GM18520 (cell line): ENCODE data around the gene ZNF296.

Source experiments
- ATAC-seq: cut with Tn5 transposase; IDR thresholded peaks from one replicate; pipeline ENCODE4 v1.9.1; 2021; ENCODE audit not compliant: unreplicated experiment

ZNF296 gene

GRCh38 chr19:45061965-45062364, 14.3 kb downstream of the ZNF296 start:
- no peak for ATAC-seq

GRCh38 chr19:45059258-45059965, 16.9 kb downstream of the ZNF296 start:
- ATAC-seq: no peak

DNA sequence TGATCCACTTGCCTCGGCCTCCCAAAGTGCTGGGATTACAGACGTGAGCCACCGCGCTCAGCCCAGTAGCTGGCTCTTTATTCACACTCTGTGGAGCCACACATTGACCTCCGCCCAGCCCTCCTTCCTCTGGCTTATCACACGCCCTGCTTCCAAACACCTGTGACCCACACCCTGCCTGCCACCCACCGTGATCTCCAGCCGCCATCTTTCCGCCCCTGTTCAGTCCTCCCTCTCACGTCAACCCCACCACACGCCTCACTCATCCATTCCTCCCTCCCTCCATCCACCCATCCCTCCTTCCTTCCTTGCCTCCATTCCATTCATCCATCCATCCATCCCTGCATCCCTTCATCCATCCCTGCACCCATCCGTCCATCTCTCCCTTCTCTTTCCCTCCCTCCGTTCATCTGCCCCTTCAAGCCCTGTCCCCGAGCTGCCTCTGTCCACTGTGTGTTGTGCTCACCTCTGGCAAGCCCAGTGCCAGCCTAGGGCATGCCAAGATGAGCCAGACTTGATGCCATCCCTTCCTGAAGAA, 17.6 kb downstream of the ZNF296 start:
- no peak for ATAC-seq

GRCh38 chr19:45057444-45057843, 18.8 kb downstream of the ZNF296 start:
- no peak for ATAC-seq

DNA sequence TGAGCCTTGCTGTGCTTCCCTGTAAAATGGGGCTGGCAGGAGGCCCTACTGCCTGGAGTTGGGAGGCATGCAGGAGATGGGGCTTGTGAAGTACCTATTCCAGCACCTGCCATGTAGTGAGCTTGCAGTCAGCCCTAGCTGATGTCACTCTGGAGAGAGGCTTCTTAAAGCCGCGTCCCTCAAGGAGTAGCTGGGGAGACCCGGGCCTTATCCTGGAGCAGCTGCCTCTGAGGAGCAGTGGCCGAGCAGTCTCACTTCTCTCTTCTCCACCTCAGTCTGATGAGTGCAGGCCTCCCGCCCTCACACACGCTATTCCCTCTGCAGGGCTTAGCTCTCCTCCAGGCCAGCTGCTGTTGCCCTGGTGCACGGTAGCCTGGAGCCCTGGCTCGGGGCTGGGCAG, 19.4 kb downstream of the ZNF296 start:
- ATAC-seq: no peak

DNA sequence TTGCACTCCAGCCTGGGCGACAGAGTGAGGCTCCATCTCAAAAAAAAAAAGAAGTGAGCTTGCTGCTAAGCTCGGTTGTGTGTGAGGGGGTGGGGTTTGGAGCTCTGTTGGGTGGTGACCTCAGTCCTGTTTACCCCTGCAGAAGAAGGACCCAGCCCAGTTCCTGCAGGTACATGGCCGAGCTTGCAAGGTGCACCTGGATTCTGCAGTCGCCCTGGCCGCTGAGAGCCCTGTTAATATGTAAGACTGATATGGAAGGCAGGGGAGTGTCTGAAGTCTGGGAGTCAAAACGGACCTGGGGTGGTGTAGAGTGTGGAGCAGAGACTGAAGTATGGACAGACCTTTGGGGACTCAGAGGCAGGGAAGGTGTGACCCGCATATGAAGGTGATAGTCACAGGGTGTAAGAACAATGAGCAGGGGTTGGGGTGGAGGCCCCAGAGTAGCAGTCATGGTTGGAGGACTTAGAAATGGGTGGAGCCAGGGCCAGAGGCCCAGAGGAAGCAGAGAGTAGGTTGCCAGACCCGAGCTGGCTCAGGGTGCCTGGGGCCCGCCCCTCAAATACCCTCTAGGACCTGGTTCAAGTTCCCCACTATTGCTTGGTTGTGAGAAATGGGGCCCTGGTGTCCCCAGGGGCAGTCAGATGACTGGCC, 24.2 kb downstream of the ZNF296 start:
- no peak for ATAC-seq

DNA sequence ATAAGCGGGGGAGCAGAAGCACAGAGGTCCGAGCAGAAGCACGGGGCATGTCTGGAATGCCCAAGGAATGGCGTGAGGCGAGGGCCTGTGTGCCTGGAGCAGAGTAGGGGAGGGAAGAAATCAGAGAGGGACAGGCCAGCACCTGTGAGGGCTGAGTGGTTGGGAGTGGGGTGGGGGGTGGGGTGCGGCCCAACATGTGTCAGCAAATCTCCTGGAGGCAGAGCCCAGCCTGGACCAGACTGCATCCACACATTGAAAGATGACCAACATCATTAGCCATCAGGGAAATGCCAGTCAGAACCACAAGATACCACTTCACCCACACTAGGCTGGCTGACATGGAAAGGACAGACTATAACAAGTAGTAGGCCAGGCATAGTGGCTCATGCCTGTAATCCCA, 26.2 kb downstream of the ZNF296 start:
- no peak for ATAC-seq

DNA sequence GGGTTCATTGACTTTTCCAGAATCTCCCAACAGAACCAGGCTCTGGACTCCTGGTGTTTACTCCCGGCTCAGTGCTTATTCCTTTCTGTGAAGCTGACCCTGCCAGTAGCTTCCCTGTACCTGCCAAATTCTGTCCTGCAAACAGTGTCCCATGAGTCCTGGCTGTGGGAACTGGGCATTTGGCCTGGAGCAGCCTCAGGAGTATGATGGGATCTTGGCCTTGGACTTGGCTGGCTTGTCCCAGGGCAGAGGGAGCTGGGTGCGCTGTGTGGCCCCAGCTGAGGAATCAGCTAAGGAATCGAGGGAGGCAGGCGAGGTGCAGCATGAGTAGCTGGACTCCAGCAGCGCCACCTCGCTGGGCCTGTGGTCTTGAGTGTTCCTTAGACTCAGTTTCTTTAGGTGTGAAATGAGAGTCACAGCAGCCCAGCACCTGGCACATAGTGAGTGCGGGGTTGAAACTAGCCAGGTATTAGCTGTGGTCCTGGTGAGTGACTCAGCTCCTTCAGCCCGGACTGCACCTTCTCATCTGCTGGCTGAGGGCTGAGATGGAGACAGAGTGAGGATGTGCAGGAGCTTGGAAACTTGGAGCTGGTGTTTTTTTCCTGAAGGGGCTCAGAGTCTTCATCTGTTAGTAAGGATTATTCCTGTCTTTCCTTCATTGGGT, 27.1 kb downstream of the ZNF296 start:
- no peak for ATAC-seq

- no peak for ATAC-seq
These were observed 29.0 kb downstream of the ZNF296 start for GRCh38 chr19:45047188-45047797.

- no peak for ATAC-seq
These were observed 29.9 kb downstream of the ZNF296 start for GRCh38 chr19:45046355-45046754.

DNA sequence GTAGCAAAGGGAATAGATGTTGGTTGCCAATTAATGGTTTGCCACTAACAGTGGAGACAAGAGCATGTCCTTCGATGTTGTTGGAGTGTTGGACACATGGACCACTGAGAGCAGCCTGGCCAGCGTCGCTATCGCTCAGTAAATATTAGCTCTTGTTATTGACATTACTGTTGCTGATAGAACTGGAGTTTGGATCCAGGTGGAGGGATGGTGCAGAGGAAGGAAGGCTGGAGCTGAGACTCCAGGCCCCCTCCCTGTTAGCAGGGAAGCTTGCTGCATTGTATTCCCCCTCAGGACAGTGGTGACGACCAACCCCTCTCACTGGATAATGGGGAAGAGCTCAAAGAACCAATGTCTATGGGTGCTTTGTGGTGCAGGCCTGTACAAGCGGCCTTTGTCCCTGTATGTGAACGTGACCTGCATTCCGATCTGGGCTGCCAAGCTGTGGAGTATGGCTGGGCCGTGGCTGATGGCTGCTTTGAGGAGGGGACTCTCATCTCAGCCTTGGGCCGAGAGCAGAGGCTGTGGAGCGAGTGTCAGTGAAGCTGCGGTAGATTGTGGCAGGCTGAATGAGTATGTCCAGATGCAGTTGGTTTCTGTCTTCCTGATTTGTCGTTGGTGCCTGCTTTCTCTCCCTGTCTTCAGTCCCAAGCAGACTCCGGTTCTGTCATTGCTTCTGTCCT, 30.5 kb downstream of the ZNF296 start:
- ATAC-seq: no peak

- ATAC-seq: no peak
These were observed 35.2 kb downstream of the ZNF296 start for GRCh38 chr19:45041125-45041524.

DNA sequence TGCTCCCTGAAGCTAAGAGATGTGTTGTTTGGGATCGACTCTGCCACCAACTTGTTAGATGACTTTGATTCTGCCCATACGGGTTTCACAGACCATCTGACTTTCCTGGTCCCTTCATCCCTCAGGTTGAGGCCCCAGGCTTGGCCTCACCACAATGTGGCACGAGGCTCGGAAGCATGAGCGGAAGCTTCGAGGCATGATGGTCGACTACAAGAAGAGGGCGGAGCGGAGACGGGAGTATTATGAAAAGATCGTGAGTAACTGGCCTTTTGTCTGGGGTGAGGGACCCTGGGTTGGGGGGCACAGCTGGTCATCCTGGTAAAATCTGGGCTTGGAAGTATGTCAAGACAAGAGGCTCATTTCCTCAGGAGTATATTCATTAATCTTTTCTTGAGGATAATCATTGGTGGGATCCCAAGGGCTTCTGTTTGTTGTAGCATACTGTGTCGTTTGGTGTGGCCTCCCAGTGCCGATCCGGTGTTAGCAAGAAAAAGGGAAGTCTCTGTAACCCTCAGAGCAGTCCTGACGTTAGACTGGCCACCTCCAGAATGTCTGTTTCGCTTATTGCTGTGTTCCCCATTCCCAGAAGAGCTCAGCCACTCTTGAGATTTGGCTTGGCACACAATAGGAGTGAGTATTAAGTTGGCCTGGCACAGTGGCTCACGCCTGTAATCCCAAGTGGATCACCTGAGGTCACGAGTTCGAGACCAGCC, 36.1 kb downstream of the ZNF296 start:
- ATAC-seq: no peak

GRCh38 chr19:45038931-45039893, 37.1 kb downstream of the ZNF296 start, which contains the start of gene CLASRP:
CLASRP (plus strand) TSS chr19:45039045; CDS start chr19:45040213, 1,168 bp downstream.
- peak; percentile 81 for ATAC-seq

DNA sequence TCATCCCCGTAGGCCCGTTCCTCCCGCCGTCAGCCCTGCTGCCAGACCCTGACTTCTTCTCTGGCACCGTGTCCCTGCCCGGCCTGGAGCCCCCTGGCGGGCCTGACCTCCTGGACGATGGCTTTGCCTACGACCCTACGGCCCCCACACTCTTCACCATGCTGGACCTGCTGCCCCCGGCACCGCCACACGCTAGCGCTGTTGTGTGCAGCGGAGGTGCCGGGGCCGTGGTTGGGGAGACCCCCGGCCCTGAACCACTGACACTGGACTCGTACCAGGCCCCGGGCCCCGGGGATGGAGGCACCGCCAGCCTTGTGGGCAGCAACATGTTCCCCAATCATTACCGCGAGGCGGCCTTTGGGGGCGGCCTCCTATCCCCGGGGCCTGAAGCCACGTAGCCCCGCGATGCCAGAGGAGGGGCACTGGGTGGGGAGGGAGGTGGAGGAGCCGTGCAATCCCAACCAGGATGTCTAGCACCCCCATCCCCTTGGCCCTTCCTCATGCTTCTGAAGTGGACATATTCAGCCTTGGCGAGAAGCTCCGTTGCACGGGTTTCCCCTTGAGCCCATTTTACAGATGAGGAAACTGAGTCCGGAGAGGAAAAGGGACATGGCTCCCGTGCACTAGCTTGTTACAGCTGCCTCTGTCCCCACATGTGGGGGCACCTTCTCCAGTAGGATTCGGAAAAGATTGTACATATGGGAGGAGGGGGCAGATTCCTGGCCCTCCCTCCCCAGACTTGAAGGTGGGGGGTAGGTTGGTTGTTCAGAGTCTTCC, 38.7 kb downstream of the ZNF296 start:
- no peak for ATAC-seq

DNA sequence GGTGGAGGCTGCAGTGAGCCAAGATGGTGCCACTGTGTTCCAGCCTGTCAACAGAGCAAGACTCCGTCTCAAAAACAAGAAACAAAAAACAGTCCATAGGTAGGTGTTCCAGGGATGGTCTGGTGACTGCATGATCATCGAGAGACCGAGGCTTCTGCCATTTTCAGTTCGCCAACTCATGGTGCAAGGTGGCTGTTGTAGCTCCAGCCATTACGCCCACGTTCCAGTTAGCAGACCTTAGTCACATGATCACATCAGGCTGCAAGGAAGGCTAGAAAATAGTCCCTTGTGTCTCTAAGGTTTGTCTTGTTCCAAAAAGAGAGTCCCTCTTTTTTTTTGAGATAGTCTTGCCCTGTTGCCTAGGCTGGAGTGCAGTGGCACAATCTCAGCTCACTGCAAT, 40.5 kb downstream of the ZNF296 start:
- no peak for ATAC-seq

- no peak for ATAC-seq
These were observed 43.9 kb downstream of the ZNF296 start for GRCh38 chr19:45032421-45032820.

DNA sequence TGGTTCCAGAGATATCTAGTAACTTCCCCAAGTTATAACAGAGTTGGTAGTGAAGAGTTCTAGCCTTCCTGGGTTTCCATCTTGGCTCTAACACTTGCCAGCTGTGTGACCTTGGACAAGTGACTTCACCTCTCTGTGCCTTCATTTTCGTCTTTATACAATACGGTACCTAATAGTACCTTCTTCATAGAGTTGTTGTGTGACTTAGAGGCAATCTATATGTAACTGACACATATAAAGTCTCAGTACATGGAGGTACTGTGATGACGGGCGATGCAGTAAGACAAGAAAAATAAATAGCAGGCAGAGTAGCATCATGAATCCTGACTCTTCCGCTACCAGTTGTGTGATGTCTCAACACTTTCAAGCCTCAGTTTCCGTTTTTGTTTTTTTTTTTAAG, 45.5 kb downstream of the ZNF296 start:
- ATAC-seq: no peak
